Measurements from ENCODE around the gene LYST.

Gene LYST

GRCh38 chr1:235883261-235883927 is 16.7 kb upstream of the LYST start:
- DNase-seq (ENCODE audit: low read depth): no peak

GRCh38 chr1:235882816-235883215 is 16.1 kb upstream of the LYST start:
- DNase-seq (ENCODE audit: low read depth): no peak

DNA sequence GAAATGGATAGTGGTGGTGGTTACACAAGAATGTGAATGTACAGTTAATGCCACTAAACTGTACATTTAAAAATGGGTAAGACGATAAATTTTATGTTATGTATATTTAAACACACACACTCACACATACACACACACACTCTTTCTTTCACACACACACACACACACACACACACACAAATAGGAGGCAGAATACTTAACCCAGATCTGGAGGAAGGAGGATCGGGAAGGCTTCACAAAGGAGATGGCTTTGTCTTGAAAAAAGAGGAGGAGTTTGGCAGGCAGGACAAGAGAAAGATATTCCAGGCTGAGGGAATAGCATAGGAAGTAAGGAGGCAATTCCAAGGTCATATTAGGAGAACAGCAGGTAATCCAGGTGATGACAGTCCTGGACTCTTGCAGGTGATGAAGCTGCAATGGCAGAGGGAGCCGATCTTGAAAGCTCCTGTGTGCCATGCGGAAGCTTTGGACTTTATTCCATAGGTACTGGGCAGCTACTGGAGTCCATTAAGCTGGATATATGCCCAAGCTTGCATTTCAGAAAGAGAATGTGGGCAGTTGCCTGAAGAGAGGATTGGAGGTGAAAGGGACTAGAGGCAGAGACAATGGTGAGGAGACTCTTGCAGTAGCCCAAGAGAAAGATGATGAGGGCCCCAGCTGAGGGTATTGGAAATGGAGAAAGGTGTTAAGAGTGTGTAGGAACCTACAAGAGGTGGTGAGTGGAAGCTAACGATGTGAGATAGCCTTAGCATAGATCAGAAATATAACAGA is 15.4 kb upstream of the LYST start:
- DNase-seq (ENCODE audit: low read depth): no peak

DNA sequence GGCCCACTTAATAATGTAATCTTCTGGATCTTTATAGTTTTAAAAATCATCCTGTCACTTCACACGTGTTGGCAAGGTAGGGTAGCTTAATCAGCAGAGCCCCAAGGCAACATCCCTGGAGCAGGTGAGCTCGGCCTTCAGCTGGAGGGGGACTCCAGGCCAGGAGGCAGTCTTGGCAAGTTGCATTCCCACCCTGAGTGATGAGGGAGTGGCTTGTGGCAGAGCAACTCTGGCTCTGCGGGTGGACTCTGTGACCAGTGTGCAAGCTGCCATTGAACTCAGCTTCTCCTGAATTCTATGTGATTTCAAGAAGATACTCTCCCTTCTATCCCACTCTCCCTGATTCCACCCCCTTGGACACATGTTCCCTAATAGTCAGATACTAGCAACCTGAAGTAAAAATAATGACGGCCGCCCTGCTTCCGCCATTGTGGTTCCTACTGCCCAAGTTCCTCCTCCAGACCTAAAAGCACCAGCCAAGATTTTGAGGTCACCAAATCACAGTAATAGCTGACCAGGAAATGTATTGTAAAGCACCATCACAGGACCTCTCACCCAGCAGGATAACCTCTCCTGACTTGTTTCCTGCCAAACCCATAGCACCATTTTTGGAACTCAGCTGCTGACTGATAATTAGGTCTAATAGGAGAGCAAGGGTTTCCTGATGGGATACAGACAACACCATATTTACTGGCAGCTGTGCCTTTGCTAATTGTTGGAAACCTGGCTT is 11.5 kb upstream of the LYST start:
- no peak for DNase-seq (ENCODE audit: low read depth)

DNA sequence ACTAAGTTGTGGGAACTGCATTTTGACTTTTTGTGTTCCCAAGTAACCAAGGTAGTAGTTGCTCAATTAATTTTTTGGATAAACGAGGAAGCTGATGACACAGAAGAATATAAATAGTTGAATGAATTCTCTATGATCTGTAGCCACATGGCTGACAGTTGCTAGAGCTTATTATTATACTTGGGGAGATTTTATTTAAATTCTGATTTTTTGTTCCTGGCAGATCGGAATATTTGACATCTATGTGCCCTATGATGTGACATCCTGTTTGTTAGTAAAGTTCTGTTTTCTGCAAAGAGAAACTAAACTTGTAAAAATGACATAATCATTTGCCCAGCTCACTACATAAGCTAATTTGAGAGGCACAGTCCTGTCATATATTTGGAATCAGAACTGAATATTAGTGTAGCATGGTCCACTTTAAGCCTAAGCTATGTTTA is 9.7 kb upstream of the LYST start:
- DNase-seq (ENCODE audit: low read depth): no peak

- no peak for DNase-seq (ENCODE audit: low read depth)
These were observed 8.4 kb upstream of the LYST start for GRCh38 chr1:235875036-235875597.

- no peak for DNase-seq (ENCODE audit: low read depth)
These were observed 7.6 kb upstream of the LYST start for GRCh38 chr1:235874261-235874660.

DNA sequence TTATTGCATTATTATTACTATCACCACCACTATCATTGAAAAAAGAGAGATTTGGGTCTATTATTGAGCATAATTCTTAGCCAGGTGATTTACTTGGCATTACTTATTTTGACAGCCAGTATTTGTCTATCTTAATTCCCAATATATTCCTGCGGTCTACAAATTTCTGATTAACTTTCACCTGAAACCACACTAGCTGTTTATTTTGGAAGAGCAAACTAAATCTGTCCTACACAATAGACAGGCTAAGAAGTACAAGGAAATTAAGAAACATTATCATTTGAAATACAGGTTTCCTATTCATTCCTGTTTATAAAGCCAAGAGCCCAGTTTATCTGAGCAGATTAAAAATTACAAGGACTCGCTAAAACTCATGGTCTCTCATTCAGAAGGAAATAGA is 6.9 kb upstream of the LYST start:
- DNase-seq (ENCODE audit: low read depth): no peak

GRCh38 chr1:235873045-235873444 is 6.3 kb upstream of the LYST start:
- no peak for DNase-seq (ENCODE audit: low read depth)

DNA sequence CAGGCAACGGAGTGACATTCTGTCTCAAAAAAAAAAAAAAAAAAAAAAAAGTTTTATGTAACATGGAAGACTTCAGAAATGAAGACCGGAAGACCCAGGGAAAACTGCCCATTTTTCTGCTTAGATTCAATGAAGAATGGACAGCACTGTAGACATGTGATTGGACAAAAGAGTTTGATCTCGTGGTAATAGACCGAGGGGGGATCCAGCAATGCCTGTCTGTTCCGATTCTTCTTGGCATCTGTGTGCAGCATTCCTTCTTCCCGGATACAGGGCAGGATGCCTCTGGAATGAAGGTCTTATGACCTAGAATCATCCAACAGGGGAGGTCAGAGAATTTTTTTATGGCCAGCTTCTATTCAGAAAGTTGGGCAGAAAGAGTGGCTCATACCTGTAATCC is 5.6 kb upstream of the LYST start:
- no peak for DNase-seq (ENCODE audit: low read depth)

DNA sequence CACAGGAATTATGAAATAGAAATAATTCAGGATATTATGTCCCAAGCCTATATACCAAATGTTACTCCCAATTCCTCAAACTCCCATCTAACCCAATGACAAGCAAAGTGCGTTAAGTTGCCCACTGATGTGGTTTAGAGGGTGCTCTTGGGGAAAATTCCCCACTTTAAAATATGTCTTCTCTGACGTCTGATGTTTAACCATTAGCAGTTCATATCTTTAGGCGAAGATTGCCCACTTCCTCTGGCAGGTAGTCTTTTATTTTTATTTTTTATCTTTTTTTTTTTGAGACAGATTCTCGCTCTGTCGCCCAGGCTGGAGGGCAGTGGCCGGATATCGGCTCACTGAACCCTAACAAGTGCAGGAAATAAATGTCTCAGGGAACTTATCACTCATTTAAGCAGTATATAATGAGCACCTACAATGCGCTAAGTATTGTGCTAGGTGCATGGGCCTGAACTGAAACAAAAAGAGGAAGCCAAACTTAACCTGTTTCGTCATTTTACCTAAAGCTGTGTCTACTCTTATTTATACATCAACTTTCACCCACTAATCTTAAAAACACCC is 1.3 kb upstream of the LYST start:
- DNase-seq (ENCODE audit: low read depth): no peak

GRCh38 chr1:235866913-235867845 is 473 bp upstream of the LYST start:
- peak; percentile 100 for DNase-seq (ENCODE audit: low read depth)

GRCh38 chr1:235865565-235866204 is 1.0 kb downstream of the LYST start:
- DNase-seq (ENCODE audit: low read depth): no peak

DNA sequence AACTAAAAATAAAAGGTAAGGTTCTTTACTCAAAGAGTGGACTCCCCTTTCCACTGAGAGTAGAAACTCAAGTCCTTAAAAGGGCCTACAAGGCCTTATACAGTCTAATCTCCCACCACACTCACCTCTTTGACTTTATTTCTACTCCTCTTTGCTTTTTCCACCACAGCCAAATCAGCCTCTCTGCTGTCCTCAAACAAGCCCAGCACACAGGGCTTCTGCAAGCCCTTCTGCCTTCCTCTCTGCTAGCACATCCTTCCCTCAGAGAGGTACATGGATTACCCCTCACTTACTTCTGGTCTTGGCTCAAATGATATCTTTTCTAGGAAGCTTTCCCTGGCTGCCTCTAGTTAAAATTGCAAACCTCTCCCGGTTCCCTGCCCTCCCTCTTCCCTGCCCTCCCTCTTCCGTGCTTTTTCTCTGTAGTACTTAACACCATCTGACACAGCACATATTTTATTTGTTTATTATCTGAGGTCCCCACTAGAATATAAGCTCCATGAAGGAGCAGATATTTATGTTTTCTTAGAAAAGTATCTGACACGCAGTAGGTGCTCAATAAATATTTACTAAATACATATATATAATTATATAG is 1.7 kb downstream of the LYST start:
- DNase-seq (ENCODE audit: low read depth): no peak

DNA sequence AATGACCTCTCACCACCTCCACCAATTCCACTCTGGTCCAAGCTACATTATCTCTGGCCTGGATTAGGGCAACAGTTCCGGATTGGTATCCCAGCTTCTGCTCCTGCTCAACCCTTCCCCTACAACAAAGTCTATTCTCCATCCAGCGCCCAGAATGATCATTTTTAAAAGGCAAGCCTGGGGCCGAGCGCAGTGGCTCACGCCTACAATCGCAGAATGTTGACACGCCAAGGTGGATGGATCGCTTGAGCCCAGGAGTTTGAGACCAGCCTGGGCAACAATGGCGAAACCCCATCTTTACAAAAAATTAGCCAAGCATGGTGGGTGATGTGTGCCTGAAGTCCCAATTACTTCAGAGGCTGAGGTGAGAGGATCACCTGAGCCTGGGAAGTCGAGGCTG is 2.2 kb downstream of the LYST start:
- DNase-seq (ENCODE audit: low read depth): no peak

- DNase-seq (ENCODE audit: low read depth): no peak
These were observed 3.0 kb downstream of the LYST start for GRCh38 chr1:235863699-235864093.

DNA sequence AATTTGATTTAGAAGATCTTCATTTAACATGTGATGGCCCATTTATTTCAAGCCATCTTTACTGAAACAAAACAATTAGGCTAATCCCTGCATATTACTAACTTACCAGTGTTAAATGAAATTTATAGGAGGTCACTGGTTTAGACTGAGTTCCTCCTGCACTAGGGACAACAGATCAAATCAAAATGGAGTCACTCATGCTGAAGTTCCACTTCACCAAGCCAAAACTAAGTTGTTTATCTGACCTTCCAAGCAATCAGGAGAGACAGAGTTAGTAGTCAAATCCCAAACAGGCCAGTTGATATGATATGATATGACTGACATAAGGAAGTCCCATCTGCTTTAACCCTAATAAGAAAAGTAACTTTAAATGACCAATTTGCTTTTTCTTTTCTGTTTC is 4.8 kb downstream of the LYST start:
- no peak for DNase-seq (ENCODE audit: low read depth)

- no peak for DNase-seq (ENCODE audit: low read depth)
These were observed 5.9 kb downstream of the LYST start for GRCh38 chr1:235860829-235861228.

GRCh38 chr1:235859789-235860188 is 6.9 kb downstream of the LYST start:
- no peak for DNase-seq (ENCODE audit: low read depth)

DNA sequence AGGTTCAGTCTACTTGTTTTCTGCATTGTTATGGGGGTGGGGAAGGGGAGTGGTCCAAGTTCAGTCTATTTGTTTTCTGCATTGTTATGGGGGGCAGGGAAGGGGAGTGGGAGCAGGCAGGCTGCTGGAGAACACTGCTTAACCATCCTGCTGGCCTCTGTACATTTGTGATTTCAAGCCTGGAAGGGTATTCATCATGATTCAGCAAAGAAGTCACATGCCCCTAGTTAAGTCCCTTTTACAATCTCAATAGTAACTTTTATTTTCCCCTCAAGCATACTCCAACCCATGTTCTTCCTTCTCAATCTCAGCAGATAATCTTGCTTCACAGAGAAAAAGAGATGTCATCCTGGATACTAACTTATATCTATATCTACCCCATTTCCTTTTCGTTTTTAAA is 7.9 kb downstream of the LYST start:
- DNase-seq (ENCODE audit: low read depth): no peak
